Muscle of leg (tissue), 11 donors: ENCODE data around the gene PDE7B. TPM values are rescaled to one million over a fixed set of nuclear protein-coding genes. Genes with fewer than 3 reads are reported as not detected.
A peak's percentile ranks its signal among the peaks of the same experiment; 100 is the strongest.
"Not testable (repeated sequence)": the region's sequence is repeated elsewhere in the genome, so short reads cannot be mapped to it uniquely, and the experiment has no call there.

ENCODE experiments used
- DNase-seq: peaks from one replicate; pipeline ENCODE4 v3.0.0; 2013
- H3K27ac ChIP-seq: one replicate; pipeline ENCODE4 v1.5.1; 2013; ENCODE audit warnings: mild to moderate bottlenecking, low read length, control low read depth
- H3K27me3 ChIP-seq: one replicate; pipeline ENCODE4 v1.6.1; 2013; ENCODE audit warnings: low read length; ENCODE audit not compliant: control insufficient read depth, insufficient read depth
- H3K36me3 ChIP-seq: one replicate; pipeline ENCODE4 v1.6.1; 2013; ENCODE audit warnings: low read length; ENCODE audit not compliant: control insufficient read depth, insufficient read depth
- H3K4me1 ChIP-seq: one replicate; pipeline ENCODE4 v1.6.1; 2013; ENCODE audit warnings: low read length; ENCODE audit not compliant: control insufficient read depth, insufficient read depth
- H3K4me3 ChIP-seq: one replicate; pipeline ENCODE4 v1.5.1; 2013; ENCODE audit warnings: low read length, control low read depth
- H3K9me3 ChIP-seq: replicated peaks from 2 replicates; pipeline ENCODE4 v1.6.1; 2013; ENCODE audit warnings: low read depth, low read length; ENCODE audit not compliant: control insufficient read depth
- WGBS: methylation state at CpG from one replicate; pipeline ENCODE4 v1.1.5; 2013; ENCODE audit warnings: missing lambda C conversion rate; ENCODE audit not compliant: insufficient coverage; 5-methylcytosine and 5-hydroxymethylcytosine counted together
- polyA plus RNA-seq, 8 donors: library from polyadenylated mRNA; unstranded; fragments of 120-200 nt; gene quantifications; one replicate each; pipeline versions ENCODE4 v1.2.1 to v1.2.3, GENCODE V29; 2013; ENCODE audit warnings: inconsistent platforms in 1 of 8, low replicate concordance in 1 of 8; ENCODE audit not compliant: insufficient read length in 8 of 8, insufficient read depth in 1 of 8
- total RNA-seq: library from RNA; stranded (reverse); fragments of 120-200 nt; gene quantifications from one replicate; pipeline ENCODE4 v1.2.4, GENCODE V29; 2013

Gene PDE7B
- total and polyA plus RNA-seq, 9 donors: 6.9 to 10.9 (median 8.6) TPM

- no peaks in the 10 kb centered on the region for H3K27me3 ChIP-seq
- H3K4me1 ChIP-seq: peaks cover 7% of the 10 kb centered on the region
Measured at GRCh38 chr6:136103763-136104311, 252.3 kb downstream of the PDE7B start.

GRCh38 chr6:136104556-136104955, 253.1 kb downstream of the PDE7B start:
- H3K36me3 ChIP-seq: peaks cover 6% of the 10 kb centered on the region
- H3K4me1 ChIP-seq: peaks cover 7% of the 10 kb centered on the region
- no peaks in the 10 kb centered on the region for H3K9me3 ChIP-seq
- no peak overlapping the region for H3K4me3 ChIP-seq
- H3K27ac ChIP-seq: peak overlapping the region; percentile 49
- 60% methylated on average over 1 of the region's 2 CpGs for WGBS
- no peaks in the 10 kb centered on the region for H3K27me3 ChIP-seq
- DNase-seq: no peak

More at GRCh38 chr6:136103763-136104311, 252.3 kb downstream of the PDE7B start:
- DNase-seq: peak; percentile 39
- WGBS: 31% methylated on average over 5 of the region's 7 CpGs
- no peaks in the 10 kb centered on the region for H3K36me3 ChIP-seq
- H3K9me3 ChIP-seq: no peaks in the 10 kb centered on the region
- no peak overlapping the region for H3K4me3 ChIP-seq
- H3K27ac ChIP-seq: peak overlapping the region; percentile 49

GRCh38 chr6:136105797-136106196, 254.3 kb downstream of the PDE7B start:
- no CpG with 5 or more reads among the region's 4 CpGs for WGBS
- not testable (repeated sequence) for DNase-seq, H3K9me3 ChIP-seq, H3K27ac ChIP-seq, H3K4me1 ChIP-seq, H3K4me3 ChIP-seq, H3K27me3 ChIP-seq
- H3K36me3 ChIP-seq: peaks cover 11% of the 10 kb centered on the region

- Histone ChIP-seq H3K4me3 (no peak overlapping the region), H3K9me3 (no peaks in the 10 kb centered on the region), H3K27me3 (no peaks in the 10 kb centered on the region), H3K4me1 (peaks cover 7% of the 10 kb centered on the region), H3K27ac (peak overlapping the region; percentile 25), H3K36me3 (peaks cover 11% of the 10 kb centered on the region)
- DNase-seq: peak; percentile 30
- WGBS: 36% methylated on average over 7 of the region's 10 CpGs
Measured at GRCh38 chr6:136108361-136108945, 257.0 kb downstream of the PDE7B start.

DNA sequence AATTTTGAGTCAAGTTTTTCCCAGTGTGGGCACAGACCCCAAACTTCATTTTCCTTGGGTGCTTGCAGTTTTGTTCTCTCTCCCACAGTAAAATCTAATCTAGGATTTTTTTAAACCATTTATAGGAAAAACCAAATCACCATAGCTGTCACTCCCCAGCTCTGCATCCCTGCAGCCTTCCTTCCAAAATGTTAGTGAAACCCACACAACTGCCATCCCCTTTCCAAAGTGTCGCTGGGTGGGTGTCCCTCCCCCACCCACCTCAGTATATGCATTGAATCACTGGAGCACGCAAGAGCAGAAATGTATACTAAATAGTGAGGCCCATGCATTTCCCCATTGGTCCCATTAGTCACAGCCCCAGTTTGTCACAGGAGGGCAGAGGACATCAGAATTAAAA, 260.3 kb downstream of the PDE7B start:
- peaks cover 11% of the 10 kb centered on the region for H3K36me3 ChIP-seq
- H3K4me3 ChIP-seq: no peak overlapping the region
- 83% methylated on average over 1 of the region's 2 CpGs for WGBS
- no peaks in the 10 kb centered on the region for H3K27me3 ChIP-seq
- H3K9me3 ChIP-seq: no peaks in the 10 kb centered on the region
- no peak for DNase-seq
- H3K4me1 ChIP-seq: peaks cover 9% of the 10 kb centered on the region
- no peak overlapping the region for H3K27ac ChIP-seq

DNA sequence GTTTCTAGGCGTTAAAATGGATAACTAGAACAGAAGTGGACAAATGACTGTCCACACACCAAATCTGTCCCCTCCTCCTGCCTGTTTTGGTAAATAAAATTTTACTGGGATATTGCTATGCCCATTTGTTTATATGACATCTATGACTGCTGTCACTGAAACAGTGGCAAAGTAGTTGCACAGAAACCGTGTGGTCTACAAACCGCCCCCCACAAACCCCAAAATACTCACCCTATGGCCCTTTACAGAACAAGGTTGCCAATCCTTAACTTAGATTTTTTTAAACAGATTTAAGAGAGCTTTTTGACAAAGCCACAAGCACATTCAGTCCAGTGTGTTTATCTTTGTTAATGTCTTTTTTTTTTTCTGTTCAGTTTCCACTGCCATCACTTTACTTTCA, 260.8 kb downstream of the PDE7B start:
- 100% methylated on average over 1 of the region's 3 CpGs for WGBS
- peaks cover 11% of the 10 kb centered on the region for H3K36me3 ChIP-seq
- peaks cover 9% of the 10 kb centered on the region for H3K4me1 ChIP-seq
- no peaks in the 10 kb centered on the region for H3K9me3 ChIP-seq
- no peak overlapping the region for H3K27ac ChIP-seq
- no peak overlapping the region for H3K4me3 ChIP-seq
- no peaks in the 10 kb centered on the region for H3K27me3 ChIP-seq
- DNase-seq: no peak

DNA sequence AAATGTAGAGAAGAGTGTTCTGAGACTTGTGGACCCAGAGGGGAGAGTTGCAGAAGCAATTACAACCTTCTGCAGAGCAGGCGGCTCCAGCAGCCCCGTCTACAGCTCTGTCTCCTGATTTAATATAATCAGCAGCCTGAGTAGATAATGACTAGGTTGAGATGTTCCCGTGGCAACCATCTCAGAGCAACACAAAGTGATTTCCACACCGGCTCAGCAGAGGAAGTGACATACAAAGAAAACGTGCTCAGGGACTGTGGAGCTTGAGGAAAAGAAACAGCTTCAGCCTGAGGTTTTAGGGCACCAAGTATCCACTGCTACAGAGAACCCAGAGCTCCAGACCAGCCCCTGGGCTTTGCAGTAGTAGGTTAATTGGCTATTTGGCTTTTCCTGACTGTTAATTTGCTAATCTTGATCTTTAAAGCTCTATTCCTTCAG, 262.3 kb downstream of the PDE7B start:
- peaks cover 9% of the 10 kb centered on the region for H3K4me1 ChIP-seq
- peak overlapping the region; percentile 84 for H3K27ac ChIP-seq
- no peaks in the 10 kb centered on the region for H3K27me3 ChIP-seq
- peaks cover 11% of the 10 kb centered on the region for H3K36me3 ChIP-seq
- H3K4me3 ChIP-seq: no peak overlapping the region
- DNase-seq: peak; percentile 92
- H3K9me3 ChIP-seq: no peaks in the 10 kb centered on the region
- 8% methylated on average over 2 of the region's 5 CpGs for WGBS

GRCh38 chr6:136114661-136115060, 263.2 kb downstream of the PDE7B start:
- Histone ChIP-seq H3K27ac (peak overlapping the region; percentile 84), H3K4me1 (peaks cover 9% of the 10 kb centered on the region), H3K9me3 (no peaks in the 10 kb centered on the region), H3K27me3 (no peaks in the 10 kb centered on the region), H3K36me3 (peaks cover 5% of the 10 kb centered on the region), H3K4me3 (no peak overlapping the region)
- 100% methylated on average over 1 of the region's 7 CpGs for WGBS
- DNase-seq: no peak

DNA sequence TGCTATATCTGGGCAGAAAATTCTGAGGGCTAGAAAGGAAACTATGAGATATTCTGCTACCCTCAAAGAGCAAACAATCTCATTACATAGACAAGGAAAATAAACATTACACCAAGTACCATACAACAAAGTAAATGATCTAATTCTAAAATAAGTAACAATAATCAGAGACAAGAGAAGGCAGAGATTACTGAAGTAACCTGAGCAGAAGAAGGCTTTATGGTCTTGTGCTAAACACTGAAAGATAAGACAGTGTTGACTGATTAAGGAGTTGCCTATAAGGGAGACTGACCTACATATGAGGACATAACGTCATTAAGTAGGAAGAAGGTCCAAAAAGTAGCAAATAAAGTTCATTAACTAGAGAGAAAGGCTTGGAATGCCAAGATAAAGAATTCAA, 264.4 kb downstream of the PDE7B start:
- WGBS: 100% methylated on average over 1 of the region's 1 CpG
- no peak for DNase-seq
- Histone ChIP-seq H3K36me3 (no peaks in the 10 kb centered on the region), H3K27me3 (no peaks in the 10 kb centered on the region), H3K4me1 (peaks cover 9% of the 10 kb centered on the region), H3K9me3 (no peaks in the 10 kb centered on the region), H3K27ac (no peak overlapping the region), H3K4me3 (no peak overlapping the region)

DNA sequence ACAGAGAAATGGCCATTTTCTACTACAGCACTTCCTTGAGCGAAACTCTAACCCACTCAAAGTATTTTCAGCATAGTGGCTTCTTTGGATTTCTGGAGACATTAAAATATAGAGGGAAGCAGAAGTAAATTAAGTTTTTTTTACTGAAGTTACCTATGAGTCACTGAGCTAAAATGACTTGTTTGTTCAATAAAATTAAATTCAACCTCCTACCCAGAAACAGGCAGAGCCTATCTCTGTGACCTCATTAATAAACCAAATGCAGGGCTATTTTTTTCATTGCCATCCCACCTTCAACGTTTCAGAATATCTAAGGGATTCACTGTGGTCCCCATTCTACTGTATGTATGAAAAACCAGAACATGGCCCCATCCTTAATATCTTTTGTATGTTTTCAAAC, 265.6 kb downstream of the PDE7B start:
- peaks cover 9% of the 10 kb centered on the region for H3K4me1 ChIP-seq
- H3K36me3 ChIP-seq: no peaks in the 10 kb centered on the region
- H3K27me3 ChIP-seq: no peaks in the 10 kb centered on the region
- H3K4me3 ChIP-seq: no peak overlapping the region
- DNase-seq: no peak
- no peak overlapping the region for H3K27ac ChIP-seq
- whole genome bisulfite sequencing: 60% methylated on average over 1 of the region's 2 CpGs
- H3K9me3 ChIP-seq: no peaks in the 10 kb centered on the region
